ENCODE measurements around the gene CASQ2.

DNA sequence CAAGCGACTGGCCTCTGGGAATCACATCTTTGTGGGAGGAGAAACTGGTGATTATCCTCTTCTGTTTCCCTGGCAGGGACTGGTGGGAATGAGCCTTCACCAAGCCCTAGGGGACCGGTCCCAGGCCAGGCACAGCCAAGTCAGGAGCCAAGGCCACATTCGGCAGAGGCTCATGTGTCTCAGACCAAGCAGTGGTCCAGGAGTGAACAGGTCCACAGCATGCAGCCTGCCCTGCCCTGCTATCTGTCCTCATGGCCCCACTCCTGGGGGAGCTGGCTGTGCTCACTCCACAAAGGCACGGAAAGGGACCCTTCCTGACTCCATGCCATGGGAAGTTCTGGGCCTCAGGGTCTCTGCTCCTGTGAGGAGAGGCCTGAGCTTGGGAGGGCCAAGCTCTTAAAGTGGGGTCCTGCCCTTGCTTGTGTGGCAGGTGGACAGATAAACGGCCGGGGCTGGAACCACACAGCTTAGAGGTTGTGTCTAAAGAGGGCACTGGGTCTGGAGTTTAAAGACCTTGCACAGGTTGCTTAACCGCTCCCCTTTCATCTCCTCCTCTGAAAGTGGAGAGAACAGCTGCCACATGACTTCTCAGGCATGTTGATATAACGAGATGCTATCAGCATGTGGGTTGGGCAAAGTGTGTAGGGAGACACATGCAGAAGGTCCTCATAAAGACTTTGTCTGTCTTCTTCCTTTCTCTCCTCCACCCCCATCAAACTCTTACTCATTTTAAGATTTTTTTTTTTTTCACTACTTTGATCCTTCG, 57.5 kb downstream of the CASQ2 start:
- TF ChIP-seq ARHGAP35 (IDR thresholded peaks at IDR 0.05; ENCODE audit: partially characterized antibody) (no peak), KAT2B (IDR thresholded peaks at IDR 0.05; ENCODE audit: low read depth, low read length) (no peak), FOXK1 (CRISPR knock-in tag; IDR thresholded peaks at IDR 0.05; ENCODE audit: borderline replicate concordance) (no peak), RCOR1 (IDR thresholded peaks at IDR 0.05; ENCODE audit: borderline replicate concordance in 1 of 2, low read depth in 2 of 2, low read length in 2 of 2) (no peak)
- TF ChIP-seq, protein P1, sequence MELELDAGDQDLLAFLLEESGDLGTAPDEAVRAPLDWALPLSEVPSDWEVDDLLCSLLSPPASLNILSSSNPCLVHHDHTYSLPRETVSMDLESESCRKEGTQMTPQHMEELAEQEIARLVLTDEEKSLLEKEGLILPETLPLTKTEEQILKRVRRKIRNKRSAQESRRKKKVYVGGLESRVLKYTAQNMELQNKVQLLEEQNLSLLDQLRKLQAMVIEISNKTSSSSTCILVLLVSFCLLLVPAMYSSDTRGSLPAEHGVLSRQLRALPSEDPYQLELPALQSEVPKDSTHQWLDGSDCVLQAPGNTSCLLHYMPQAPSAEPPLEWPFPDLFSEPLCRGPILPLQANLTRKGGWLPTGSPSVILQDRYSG (tag; conservative IDR thresholded peaks at IDR 0.05; ENCODE audit: low read depth): no peak

Data from K562 (cell line).